IPS-NIHi11 (cell line): ENCODE results near the gene FRK.

ENCODE experiments used
- DNase-seq: peaks from one replicate; pipeline ENCODE4 v3.0.0; 2012; ENCODE audit warnings: mixed read lengths, low spot score

FRK gene

DNA sequence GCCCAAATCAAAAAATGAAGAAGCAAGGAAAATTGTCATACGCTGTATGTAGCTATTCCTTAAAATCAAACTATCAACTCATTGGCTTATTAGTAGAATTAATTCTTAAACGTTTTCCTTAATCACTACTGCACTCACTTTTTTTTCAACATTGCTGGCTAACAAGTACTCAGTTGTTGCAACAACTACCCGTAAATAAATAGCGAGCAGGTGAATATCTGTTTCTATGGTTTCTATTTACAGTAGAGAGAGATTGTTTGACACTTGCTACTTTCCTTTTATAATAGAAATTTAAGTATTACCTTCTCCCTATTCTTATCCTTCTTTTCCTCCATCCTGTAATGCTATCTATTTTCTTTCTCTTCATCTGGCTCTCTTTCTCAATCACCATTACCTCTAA is 25.1 kb downstream of the FRK start:
- no peak for DNase-seq

DNA sequence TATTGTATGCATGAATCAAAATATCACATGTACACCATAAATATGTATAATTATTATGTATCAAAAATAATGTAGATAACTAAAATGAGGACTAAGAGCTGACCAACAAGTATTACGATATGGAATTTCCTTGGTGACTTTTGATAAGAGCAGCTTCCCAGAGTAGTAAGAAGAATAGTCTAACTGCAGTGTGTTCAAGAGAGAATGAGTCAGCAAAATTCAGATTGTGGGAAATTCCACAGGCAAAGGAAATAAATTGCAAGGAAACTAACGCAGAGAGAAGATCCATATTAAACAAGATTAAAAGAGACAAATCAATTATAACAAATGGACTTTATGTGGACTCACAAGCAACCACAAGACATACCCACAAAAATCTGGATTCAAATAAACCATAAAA is 26.4 kb downstream of the FRK start:
- DNase-seq, result no peak

DNA sequence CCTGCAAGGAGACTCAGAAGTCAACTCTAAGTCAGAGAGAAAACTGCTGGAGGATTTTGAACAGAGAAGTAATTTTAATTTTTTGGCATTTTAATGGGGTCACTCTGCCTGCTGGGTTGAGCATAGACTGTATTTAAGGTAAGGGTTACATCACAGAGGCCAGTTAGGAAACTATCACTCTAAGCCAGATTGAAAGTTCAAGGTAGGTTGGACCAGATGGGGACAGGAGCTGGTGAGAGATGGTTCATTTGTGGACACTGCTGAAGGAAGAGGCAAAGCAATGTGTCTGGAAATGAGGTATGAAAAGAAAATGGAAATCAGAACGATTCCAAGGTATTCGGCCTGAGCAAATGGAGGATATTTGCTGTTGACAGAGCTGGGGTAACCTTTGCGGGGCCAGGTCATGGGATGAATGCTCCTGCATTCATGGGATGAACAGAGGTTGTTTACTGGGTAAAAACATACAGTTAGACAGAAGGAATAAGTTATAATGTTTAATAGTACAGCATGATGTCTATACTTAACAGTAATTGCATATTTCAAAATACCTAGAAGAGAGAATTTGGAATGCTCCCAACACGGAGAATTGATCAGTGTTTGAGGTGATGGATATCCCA is 26.9 kb downstream of the FRK start:
- DNase-seq, result no peak

DNA sequence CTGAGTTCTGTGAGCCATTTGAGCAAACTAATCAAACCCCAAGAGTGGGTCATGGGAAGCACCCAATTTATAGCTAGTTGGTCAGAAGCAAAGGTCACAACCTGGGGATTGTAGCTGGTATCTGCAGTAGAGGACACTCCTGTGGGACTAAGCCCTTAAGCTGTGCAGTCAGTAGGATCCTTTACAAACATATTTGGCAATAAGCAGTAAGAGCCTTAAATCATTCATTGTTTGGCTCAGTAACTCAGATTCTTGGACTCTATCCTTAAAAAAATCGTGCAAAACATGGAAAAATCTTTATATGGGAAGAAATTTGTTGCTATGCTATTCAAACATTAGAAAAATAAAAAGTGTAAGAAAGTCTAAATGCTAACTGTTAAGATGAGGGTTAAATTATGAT is 29.9 kb downstream of the FRK start:
- DNase-seq, result no peak

DNA sequence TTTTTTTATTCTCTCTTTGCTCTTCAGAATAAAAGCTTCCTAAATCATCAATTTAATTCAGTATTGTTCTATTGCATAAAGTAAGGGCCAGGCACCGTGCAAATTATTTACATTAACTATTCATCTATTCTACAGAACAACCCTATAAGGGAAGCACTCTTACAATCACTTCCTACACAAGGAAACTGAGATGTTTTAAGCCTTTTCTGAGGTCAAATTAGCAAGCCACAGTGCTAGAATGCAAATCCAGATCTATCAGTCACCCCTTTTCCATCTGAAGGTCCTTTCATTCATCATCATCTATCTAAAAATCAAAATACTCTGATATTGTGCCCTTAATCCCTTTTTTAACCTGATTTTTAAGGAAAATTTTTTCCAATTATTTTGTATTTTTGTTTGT is 31.2 kb downstream of the FRK start:
- DNase-seq, result no peak

DNA sequence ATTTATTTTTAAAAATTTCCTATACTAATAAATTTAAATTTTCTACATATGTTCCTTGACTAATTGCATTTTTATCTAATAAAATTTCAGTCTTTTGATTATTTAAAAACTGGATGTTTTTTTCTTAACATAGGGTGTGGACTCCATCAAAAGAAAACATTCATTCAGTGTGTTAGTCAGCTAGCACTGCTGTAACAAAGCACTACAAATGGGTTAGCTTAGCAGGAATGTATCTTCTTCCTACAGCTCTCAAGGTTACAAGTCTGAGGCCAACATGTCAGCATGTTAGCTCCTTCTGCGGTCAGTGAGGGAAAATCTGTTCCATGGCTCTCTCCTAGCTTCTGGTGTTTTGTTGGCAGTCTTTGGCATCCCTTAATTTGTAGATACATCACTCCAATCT is 32.5 kb downstream of the FRK start:
- DNase-seq, result no peak

DNA sequence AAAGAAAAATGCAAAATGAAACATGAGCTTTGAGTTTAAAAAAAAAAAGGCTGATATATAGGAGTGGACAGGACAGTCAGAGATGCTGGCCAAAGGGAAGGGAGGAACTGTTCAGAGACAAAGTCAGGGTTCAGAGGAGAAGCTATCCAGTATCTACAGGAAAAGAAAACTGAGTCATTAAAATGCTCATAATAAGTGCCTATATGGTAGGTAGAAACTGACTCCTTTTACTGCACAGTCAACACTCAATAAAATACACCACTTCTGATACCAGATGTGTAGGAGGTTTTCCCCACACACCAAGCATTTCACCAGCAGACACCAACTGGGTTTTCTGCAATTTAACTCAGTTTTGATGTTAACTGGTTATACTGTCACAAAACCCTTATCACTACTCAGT is 32.9 kb downstream of the FRK start:
- no peak for DNase-seq

DNA sequence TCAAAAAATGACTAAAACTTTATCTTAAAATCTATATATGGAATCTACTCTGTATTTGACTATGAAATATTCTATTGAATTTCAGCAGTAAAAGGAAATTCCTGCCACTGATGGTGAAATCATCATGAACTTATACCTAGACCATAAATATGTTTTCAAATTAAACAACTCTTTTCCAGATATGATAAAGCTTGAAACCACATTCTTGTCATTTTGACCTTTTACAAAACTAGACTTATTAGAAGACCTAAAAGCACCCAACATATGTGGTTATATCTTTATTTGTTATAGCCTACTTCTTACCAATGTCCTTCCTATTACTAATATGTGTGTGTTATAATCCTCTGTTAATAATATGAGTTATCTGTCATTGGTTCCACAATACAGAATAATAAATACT is 35.3 kb downstream of the FRK start:
- DNase-seq, result no peak

DNA sequence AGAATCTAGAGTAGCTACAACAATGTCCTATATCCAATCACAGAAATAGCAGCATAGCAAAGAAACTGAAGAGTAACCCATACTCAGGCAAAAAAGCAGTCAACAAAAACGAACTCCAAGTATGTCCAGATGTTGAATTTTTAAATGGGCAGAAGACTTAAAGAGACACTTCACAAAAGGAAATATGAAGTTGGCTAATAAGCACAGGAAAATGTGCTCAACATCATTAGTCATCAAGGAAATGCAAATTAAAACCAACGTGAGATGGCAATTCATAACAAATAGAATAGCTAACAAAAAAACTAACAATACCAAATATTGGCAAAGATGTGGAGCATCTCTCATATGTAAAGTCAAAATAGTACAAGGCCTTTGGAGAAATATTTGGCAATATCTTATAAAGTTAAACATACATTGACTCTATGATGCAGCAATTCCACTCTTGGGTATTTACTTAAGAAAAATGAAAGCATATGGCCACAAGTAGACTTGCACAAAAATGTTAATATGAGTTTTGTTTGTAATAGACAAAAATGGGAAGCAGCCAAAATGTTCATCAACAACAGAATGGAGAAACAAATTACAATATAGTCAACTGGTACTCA is 37.7 kb downstream of the FRK start:
- DNase-seq, result no peak

DNA sequence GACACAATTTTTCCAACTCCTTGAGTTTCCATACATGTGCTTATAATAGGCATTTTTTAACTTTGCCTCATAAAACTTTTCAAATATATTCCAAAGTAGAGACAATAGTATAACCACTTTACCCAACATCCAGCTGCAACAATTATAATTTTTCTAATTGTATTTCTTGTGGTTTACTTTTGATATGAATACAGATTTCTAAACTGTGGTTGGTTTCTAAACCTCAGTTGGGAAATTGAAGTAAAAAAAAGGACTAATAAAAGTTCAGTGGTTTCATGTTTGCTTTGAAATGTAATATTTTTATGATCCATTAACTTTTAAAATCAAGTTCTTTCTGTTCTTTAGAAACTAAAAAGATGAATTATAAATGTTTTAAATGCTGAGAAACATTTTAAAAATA is 40.0 kb downstream of the FRK start:
- DNase-seq, result no peak

DNA sequence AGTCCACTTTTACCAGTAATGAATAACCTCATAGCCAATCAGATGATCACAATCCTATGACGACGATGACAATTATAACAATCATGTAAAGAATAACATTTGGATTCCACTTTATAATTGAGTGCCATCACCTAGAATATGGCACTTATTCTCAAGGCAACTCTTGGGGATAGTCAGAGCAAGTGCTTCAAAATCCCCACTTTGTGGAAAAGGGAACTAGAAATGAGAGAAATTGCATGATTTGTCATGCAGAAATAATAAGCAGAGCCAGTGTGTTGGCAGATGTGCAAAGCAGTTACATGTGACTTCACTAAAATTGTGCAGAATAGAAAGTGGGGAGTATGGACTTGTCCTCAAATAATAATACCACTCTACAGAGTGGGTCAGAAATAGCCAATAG is 41.3 kb downstream of the FRK start:
- no peak for DNase-seq

DNA sequence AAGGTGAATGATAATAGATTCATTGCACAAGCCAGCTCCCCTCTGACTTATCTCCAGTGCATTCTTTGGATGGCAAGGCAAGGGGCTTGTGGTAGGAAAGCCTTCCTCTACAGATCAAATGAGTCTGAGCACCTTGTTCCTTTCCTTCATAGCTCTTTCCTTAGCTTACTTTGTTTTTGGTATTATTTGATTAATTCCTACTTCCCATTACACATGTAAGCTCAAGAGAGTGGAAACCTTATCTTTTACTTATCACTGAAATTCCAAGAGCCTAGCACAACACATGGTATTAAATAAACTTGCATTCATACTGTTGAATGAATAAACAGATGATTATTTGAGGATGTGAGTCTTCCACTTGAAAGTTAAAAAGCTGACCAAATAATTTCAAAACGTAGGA is 41.7 kb downstream of the FRK start:
- DNase-seq, result no peak

DNA sequence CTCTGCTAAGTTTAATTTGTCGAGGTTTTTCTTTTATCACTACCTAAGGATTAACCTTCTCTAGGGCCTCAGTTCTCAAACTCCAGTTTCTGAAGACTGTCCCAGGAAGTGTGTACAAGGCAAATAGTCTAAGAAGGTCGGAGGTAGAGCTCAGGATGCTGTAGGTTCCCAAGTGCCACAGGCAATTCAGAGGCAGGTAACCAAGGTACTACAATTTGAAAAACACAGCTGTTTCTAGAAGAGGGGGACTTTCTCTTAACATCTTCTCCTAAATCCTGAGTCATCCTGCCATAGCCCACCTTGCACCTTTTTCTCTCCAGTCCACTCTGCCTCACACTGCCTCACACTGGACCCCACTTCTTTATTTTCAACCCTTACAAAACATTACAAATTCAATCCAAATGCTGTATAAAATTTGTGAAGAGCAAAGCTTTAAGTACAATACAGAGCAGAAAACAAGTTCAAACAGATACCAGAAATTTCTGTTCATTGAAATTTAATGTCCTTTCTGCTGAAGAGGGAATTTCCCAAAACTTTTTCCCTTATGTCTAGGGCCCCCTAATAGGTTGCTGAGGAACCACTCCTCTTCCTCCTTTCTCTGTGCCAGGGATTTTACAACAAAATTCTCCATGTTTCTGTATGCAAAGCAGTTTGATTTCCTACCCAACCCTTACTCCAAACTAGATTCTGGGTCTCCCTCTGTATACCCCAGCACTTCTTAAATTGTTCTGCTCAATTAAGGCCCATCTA is 43.0 kb downstream of the FRK start:
- DNase-seq, result no peak

DNA sequence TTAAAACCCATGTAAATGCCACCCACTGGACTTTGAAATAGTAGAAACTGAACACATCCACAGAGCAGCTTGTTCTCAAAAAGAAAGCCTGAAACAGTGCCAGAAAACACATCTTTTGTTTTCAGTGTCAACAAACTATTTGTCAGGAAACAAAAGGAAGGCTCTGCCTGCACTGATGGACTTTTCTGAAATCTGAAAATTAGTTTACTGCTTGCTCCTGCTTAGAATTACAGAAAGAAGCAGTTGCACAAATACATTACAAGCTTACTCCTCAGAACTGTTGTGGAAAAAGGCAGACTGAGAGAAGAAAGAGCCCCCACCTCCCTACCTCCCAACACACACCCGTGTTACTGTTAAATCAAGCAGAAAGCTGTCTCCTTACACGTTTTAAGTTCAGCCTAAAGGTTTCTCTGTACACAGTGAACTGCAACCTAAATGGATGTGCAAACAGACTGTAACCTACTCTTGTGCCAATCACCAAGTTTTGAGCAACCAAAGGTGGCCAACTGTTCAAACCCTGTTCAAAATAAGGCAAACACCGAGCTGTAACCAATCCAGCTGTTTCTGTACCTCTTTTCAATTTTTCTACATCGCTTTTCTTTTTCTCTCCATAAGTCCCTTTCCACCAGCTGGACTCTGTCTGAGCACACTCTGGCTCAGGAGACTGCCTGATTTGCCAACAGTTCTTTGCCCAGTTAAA is 43.7 kb downstream of the FRK start:
- DNase-seq, result no peak

DNA sequence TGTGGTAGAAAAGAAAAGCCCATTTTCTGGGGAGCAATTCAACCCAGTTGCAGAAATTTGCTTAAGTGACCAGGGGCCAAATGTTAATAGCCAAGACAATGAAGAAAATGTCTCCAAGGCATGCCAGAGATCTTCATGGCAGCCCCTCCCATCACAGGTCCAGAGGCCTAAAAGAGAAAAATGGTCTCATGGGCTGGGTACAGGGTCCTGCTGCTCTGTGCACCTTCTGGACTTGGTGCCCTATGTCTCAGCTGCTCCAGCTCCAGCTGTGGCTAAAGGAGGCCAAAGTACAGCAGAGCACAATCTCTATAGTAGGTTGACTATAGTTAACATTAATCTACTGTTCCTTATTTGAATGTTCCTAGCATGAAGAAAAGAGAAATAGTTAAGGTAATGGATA is 44.7 kb downstream of the FRK start:
- DNase-seq, result no peak

DNA sequence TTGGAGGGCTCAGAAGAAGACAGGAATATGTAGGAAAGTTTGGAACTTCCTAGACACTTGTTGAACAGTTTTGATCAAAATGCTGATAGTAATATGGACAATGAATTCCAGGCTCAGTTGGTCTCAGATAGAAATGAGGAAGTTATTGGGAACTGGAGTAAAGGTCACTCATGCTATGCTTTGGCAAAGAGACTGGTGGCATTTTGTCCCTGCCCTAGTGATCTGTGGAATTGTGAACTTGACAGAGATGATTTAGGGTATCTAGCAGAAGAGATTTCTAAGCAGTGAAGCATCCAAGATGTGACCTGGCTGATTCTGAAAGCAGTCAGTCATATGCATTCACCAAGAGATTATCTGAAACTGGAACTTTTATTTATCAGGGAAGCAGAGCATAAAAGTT is 45.1 kb downstream of the FRK start:
- no peak for DNase-seq

DNA sequence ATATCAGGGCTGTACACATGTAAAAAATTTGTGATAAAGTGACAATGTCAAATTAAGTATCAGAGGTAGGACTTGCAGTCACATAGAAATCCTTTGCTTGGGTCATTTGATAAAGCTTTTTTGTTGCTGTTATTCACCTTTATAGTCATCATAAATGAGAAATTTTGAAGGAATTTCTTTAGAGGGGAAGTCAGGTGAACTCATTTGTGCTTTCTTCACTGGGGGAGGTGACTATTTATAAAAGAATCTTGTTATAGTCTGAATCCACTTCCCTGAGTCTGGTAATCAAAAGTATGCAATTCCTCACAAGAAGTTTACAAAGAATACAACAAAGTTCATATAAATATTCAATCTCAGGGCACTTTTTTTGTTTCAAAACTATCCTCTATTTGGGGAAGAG is 47.7 kb downstream of the FRK start:
- DNase-seq, result no peak

DNA sequence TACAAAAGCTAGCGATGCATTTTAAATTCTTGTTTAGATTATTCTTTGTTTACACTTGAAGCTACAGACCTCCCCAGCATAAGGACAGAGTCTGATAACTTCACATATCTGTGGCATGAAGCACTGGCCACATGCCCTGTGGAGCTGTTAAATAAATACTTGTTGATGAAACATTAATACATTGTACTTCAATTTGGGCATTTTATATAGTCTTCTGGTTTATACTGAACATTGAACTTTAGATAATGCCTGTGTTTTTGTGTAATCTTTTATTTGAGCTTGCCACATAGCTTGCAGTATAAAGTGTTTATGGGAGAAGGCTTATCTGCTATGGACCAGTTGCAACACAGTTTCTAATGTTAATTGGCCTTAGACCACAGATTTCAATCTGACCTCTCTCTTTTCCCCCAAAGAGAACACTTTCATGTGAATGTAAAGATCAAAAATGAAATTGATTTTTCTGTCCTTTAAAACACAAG is 48.2 kb downstream of the FRK start:
- no peak for DNase-seq

DNA sequence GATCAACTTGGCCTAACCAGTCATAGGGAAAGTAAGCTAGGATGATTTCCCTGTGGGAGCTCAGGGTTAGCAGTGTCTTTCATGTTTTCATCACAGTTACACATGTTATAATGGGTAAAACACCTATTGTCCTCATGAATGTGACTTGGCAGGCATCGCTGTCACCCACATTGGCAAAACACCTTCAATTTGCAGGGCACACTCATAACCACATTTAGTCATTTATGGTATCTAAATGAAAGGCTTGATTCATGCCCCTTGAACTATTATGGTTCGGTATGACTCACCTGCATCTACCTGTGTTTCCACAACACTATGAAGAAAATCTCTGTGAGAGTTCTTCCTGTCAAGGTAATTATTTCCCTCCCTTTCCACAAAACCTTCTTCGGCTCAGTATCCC is 49.2 kb downstream of the FRK start:
- DNase-seq, result no peak

DNA sequence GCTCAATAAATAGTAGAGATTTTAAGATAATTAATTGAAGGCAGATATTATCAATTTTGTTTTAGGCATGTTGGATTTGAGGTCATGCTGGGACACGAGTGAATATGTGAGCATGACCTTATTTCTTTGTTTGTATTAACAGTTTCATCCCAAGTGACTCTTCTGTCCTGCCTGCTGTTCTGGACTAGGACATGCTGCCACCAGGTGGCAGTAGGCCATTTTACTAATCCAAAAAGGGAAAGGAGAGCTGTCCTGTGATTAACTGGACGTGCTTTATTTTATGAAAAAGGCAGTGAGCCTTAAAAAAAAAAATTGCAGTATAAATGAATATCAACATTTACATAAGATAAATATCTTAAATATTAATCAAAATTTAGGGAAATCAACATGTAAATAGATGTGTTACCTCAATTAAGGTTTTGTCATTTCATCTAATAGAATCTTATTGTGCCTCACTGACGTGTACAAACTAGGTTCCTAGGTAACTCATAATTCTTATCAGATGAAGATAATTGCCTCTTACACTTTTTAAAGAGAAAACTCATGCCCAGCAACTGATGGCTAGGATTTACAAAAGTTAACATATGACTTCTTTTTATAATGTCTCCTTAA is 49.8 kb downstream of the FRK start:
- DNase-seq, result peak; percentile 50

DNA sequence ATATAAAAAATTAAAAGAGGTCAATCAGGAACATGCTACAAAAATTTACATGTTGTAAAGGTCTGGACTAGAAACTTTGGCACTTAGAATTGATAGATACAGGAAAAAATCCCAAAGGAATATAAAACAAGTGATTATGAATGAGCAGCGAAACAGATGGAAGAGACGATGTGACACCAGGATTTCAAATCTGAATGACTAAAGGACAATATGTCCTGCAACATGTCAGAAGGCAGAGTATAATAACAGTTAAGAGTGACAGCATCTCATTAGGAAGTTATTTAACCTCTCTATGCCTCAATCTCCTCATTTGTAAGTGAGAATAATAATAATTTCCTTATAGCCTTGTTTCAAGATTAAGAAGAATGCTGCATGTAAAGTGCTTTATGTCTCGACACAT is 50.3 kb downstream of the FRK start:
- no peak for DNase-seq

DNA sequence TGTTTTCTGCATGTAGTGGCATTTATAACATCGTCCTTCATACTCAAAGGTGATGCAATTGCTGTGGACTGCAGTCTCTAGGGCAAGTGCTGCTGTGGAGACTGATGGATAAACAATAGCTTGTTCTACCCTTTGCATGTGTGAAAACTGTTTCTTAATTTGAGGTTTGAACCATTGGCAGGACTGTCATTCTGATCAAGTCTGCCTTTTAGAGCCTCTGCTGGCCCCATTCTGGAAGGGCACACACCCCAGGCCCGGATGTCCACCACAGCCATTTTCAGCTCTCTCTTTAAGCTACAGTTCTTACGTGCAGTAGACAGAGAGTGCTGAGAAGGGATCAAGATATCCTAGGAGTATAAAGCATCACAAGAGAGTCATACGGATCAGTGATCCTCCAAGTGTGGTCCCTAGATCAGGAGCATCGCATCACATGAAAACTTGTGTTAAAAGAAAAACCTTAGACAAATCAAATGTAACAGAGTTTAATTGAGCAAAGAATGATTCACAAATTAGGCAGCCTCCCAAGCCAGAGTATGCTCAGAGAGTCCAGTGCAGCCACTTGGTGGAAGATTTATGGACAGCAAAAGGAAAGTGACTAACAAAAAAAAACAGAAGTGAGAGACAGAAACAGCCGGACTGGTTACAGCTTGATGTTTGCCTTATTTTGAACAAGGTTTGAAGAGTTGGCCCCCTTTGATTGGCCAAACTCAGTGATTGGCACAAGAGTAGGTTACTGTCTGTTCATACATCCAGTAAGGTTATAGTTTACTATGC is 52.0 kb downstream of the FRK start:
- no peak for DNase-seq
